ACHN (cell line): ENCODE results near the gene KRTAP1-5.
"Not testable (repeated sequence)": the region's sequence is repeated elsewhere in the genome, so short reads cannot be mapped to it uniquely, and the experiment has no call there.

Experiments used
- DNase-seq: peaks from one replicate; pipeline ENCODE4 v3.0.0-alpha.2; 2015
- in situ Hi-C: cut with HindIII; loops from 2 replicates; pipeline ENCODE4 v1.10.0; 2017; ENCODE audit warnings: low sequenced_read_pairs, low pct_ligation_motif_present, low pct_unique_long_range_greater_than_20kb

Gene KRTAP1-5

DNA sequence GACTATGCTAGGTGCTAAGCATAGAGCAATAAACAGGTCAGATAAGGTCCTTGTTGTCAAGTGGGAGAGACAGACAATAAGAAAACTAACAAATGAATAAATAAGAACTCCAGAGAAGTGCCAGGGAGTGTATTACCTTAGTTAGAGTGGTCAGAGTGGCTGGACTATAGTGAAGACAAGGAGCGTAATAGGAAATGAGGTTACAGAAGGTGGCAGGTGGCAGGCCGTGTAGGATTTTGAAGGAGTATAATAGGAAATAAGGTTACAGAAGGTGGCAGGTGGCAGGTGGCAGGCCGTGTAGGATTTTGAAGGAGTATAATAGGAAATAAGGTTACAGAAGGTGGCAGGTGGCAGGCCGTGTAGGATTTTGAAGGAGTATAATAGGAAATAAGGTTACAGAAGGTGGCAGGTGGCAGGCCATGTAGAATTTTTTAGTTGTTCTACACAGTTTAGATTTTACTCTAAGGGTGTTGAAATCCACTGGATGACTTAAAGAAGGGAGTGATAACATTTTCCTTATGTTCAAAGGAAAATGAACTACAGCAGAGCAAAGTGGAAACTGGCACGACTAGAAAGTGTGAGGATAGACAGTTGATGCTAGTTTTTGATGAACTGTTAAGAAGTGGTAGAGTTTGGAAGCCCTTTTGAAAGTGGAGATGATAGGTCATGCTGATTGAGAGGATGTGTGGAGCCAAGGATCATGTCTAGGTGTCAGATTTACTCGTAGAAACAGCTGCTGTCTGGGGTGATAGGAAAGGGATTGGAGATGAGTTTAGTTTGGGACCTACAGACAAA lies 14.5 kb downstream of the KRTAP1-5 start:
- in situ Hi-C loops = no loop called here
- DNase-seq = no peak

DNA sequence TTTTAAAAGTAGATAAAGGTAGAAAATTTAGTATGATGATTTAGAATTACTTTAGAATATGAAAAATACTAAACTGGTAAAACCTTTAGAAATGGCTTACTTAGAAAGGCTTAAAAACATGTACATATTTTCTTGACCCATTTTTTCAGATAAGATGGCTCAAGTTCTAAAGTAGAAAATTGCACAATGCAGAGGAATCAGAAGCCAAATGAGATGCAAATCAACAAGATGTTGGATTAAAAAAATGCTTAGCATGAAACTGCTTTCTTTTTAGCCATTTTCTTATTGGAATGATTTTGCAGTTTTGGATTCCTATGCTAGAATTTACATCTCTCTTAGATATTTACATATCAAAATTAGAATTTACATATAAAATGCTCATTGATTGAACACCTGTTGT lies 16.6 kb downstream of the KRTAP1-5 start:
- in situ Hi-C loops = no loop called here
- no peak for DNase-seq

DNA sequence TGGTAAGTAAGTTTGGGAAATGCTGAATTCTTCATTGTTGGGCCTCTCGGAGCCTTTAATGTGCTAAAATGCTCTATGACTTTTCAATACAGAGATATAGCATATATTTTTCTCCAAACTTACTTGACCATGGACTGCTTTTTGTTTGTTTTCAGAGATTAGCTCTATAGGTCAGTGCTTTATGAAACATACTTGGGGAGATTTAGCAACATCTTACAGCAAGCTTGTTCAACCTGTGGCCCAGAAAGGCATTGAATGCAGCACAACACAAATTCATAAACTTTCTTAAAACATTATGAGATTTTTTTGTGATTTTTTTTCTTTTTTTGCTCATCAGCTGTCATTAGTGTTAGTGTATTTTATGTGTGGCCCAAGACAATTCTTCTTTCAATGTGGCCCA lies 17.1 kb downstream of the KRTAP1-5 start:
- no peak for DNase-seq
- in situ Hi-C loops = no loop called here

DNA sequence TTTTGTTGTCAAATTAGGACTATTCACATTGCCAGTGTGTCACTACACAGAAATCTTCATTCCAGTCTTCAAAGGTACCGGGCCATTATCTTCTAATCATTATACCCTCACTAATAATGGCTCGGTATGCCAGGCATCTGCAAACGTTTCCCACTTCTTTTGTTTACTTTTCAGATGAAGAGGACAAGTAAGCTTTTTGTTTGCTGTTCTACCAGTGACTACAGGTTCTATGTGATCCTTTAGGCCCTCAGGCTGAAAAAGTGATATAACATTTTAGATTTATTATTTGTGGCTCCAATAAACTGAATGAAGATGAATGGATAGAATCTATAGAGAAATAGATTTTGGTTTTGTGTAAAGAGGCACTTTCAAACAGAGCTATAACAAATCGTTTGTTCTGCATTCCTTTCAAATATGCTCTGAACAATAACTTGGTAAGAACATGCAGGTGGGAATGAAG lies 17.7 kb downstream of the KRTAP1-5 start:
- in situ Hi-C loops = no loop called here
- no peak for DNase-seq

DNA sequence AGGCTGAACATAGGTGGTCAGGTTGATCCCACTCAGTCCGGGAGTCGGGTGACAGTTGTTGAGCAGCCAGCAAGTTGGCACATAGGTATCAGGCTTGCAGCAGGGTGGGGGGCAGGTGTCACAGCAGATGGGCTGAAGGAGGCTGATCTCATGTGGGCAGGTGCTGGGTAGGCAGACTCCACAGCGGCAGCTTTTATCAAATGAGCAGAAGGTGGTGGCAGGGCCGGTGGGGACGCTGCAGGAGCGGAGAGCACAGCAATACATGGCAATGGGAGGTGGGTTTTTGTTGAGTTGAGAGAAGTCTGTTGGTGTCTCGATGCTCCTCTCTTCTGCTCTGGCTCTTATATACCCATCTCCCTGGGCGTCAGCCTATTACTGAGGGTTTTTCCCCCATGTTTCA lies 18.2 kb downstream of the KRTAP1-5 start, which contains the start of gene KRTAP3-1:
Gene KRTAP3-1, minus strand, starts transcription at position 318 of the 400 bp plus-strand sequence. Its CDS starts 54 bp downstream, at position 264.
- in situ Hi-C loops = no loop called here
- no peak for DNase-seq

DNA sequence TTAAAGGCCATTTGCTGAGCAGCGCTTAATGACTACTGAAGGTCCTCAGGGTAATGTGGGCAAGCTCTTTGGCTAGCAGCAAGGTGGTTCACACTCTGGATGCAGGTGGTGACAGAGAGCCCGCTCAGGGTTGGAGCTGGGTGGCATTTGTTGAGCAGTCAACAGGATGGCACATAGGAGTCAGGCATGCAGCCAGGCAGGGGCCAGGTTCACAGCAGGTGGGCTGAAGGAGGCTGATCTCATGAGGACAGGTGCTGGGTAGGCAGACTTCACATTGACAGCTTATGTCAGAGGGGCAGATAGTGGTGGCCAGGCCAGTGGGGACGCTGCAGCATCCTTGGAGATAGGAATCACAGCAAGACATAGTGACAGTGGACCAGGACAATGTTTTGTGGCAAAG lies 22.6 kb downstream of the KRTAP1-5 start:
- DNase-seq = no peak
- in situ Hi-C loops = no loop called here

DNA sequence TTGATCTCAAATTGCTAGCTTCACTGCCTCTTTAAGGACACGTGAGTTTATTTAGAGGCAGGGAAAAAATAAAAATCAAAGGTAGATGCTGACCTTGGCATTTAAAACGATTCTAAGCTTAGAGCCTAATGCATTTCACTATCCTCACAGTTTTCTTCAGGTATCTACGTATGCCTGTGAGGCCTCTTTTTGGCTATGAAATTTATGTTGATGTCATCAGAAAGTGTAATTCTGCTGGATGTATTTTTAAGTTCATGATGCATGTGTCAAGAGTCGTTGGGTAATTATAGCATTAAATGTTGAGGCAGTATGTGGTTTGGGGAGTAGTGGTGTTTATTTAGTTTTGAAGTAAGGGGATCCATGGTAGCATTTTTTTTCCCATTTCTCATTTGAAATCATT lies 23.1 kb downstream of the KRTAP1-5 start:
- no peak for DNase-seq
- in situ Hi-C loops = no loop called here

DNA sequence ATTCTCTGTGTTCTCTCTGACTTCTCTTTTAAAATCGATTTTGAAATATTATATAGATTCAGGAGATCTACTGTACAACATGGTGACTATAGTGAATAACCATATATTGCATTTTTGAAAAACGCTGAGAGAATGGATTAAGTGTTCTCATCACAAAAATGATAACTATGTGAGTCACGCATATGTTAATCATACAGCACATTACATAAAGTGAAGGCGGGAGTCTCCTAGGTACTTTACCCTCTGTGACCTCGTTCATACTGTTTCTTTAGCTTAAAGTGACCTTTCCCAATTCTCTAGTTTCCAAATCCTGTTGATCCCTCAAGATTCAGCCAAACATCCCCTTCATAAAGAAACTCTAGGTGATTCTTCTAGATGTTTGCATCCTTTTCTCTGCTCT lies 24.2 kb downstream of the KRTAP1-5 start:
- in situ Hi-C loops = no loop called here
- DNase-seq = no peak

DNA sequence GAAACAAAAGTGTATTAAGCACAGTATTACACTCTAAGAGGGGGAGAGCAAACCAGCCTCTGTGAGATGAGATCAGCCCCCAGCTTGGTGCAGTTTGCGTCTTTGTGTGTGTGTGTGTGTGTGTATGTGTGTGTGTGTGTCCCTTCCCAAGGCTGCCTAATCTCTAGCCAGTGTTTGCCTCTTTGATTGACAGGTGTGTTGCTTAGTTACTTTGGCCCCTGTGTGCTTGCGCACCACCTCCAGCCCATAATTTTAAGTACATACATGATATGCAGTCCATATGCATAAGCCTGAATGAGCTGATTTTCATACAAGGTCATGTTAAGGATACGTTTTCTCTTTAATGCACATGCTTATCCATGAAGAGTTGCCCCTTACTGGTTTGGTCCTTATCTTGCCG lies 25.2 kb downstream of the KRTAP1-5 start:
- no peak for DNase-seq
- in situ Hi-C loops = no loop called here

DNA sequence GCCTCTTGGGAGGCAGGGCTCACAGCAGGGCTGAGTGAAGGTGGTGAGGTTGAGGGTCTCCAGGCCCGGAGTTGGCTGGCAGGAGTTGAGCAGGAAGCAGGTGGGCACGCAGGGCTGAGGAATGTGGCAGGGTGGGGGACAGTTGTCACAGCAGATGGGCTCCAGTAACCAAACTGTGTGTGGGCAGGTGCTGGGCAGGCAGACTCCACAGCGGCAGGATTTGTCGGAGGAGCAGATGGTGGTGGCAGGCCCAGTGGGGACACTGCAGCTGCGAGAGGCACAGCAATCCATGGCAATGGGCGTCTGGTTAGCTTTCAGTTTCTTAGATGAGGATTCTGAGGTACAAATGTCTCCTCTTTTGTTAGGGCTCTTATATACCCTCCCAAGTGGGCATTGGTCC lies 27.4 kb downstream of the KRTAP1-5 start, which contains the start of gene KRTAP3-2:
Gene KRTAP3-2, minus strand, starts transcription at position 344 of the 400 bp plus-strand sequence. Its CDS starts 53 bp downstream, at position 291.
- DNase-seq, in situ Hi-C loops: not testable (repeated sequence)

DNA sequence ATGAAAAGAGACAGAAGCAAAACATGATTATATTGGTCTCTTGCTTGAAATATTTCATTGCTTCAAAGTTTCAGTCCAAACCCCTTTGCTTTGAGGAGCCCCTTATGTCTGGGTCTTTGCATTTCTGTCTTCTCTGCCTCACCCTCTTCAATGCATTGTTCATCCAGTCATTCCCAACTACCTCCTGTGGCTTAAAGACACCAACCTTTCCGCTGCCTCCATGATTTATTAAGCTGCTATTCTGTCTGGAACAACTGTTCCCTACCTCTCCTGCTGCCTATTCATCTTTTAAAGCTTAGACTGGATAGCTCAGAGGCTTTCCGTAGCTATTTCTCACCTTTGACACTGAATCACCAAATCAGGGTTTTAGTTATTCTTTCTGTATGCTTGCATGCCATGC lies 29.6 kb downstream of the KRTAP1-5 start:
- in situ Hi-C loops = no loop called here
- no peak for DNase-seq

DNA sequence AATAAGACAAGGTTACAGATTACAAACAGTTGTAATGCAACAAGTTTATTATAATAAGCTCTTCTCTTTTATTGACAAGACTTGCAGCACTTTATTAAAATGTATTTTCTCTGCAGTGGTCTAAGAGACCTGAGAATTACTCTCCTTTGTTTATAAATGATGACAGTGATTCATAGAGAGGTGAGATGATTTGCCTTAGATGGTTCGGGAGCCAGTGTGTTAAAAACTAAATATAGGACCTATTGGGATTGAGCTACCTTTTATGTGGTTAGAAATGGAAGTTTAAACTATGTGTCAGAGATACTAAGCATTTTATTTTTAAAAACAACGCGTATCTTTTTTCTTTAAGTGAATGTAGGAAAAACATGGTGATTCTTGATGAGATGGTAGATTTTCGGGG lies 30.2 kb downstream of the KRTAP1-5 start:
- in situ Hi-C loops = no loop called here
- no peak for DNase-seq

DNA sequence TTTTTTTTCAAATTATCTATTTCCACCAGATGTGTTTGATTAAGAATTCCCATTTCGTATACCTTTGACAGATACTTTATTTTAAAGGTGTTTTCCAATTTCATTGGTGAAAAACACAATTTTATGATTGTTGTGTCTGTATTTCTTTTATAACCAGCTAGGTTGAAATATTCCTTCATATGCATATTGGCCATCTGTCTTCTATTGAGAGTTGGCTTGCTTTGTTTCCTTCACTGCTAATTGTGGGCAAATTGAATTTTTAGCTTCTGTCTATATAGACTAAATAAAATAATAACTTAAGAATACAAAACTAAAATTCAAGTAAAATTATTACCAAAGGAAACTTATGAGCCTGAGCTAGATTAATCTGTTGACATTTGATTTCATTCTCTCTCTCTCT lies 31.9 kb downstream of the KRTAP1-5 start:
- DNase-seq = no peak
- in situ Hi-C loops = no loop called here

DNA sequence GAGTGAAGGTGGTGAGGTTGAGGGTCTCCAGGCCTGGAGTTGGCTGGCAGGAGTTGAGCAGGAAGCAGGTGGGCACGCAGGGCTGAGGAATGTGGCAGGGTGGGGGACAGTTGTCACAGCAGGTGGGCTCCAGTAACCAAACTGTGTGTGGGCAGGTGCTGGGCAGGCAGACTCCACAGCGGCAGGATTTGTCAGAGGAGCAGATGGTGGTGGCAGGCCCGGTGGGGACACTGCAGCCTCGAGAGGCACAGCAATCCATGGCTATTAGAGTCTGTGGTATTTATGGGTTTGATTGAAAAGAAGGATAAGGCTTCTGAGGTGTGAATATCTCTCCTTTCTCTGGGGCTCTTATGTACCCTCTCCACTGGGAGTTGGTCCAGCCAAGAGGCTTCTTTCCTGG lies 33.2 kb downstream of the KRTAP1-5 start, which contains the start of gene KRTAP3-3:
Gene KRTAP3-3, minus strand, starts transcription at position 326 of the 400 bp plus-strand sequence. Its CDS starts 67 bp downstream, at position 259.
- in situ Hi-C loops = no loop called here
- DNase-seq = no peak

DNA sequence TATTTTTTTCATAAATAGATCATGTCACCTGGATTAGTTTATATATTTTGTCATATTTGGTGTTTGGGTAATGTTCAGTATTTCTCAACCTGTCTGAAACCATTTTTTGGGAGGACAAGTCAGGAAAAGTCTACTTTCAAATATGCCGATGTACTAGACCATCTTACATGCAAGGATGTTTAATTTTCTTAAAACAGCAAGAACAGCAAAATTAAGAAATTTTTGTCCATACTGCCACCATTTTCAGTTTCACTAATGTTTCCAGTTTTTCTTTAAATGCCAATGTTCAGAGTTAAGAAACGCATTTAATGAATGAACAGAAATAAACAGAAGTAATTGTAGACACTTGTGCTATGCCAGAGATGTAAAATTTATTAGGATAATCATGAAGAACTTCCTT lies 33.9 kb downstream of the KRTAP1-5 start:
- DNase-seq = no peak
- in situ Hi-C loops = no loop called here

DNA sequence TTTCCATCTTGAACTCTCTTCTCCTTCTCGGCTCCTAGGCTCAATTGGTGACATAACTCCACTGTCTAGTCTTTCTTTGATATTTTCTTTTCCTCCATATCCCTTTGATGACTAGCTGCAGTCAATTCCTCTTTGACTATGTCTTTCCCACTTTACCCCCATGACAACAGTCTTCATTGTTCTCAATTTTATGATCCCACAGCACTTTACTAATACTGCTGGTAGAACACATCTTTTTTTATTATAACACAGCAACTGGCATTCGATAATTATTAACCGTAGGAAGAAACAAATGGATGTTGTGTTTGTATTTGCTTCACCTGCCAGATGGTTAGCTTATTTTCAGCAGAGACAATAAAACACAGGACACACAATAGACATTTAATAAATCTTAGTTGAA lies 34.3 kb downstream of the KRTAP1-5 start:
- in situ Hi-C loops = no loop called here
- no peak for DNase-seq

DNA sequence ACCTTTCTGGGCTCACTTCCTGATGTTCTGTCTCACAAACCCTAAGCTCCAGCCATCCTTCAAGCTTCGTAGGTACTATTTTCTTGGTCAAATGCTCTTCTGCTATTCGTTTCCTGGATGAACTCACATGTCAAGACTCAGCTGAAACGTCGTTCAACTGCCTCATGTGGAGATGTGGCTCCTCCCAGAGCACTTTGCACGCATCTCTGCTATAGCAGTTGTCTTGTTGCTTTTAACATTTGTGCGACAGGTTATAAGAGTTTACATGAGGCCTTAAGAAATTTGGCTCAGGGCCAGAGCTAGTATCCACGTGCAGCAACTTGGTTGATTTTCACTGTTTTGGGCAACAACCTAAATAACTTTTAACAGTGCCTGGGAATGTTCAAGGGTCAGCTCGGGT lies 40.1 kb downstream of the KRTAP1-5 start:
- DNase-seq = no peak
- in situ Hi-C loops = no loop called here

DNA sequence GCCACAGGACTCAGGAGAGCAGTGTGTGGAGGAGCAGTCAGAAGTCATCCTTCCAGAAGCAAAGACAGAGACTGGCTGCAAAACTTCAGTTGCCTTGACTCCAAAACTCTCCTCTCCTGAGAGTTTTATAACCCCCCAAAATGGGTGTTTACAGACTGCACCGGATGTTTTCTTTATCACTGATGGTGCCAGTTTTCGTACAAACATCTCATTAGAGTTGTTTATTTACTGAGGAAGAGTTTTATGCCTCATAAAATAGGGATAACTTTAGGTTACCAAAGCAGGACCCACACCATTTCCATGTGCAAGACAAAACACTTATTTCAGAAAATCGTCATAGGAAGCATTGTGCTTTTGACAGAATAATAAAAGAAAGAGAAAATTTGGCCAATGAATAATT lies 42.8 kb downstream of the KRTAP1-5 start, which contains the start of gene KRT40:
Gene KRT40, minus strand, starts transcription at position 101 of the 400 bp plus-strand sequence. Its CDS starts 53 bp downstream, at position 48.
- no peak for DNase-seq
- in situ Hi-C loops = no loop called here

DNA sequence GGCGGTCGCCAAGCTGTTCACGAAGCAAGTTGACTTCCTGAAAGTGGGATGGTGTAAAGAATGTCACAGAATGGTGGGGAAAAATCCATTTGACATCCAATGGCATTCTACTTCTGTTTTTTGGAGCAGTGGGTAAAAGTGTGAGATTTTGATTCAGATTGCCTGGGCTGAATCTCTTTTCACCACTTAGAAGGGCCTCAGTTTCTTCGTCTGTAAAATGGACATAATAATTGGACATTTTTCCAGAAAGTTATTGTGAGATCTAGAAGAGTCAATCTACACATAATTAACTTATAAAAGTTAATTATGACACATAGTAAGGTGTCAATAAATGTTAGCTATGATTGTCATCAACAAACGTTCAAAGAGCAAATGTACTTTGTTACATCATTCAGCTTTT lies 45.9 kb downstream of the KRTAP1-5 start:
- in situ Hi-C loops = no loop called here

DNA sequence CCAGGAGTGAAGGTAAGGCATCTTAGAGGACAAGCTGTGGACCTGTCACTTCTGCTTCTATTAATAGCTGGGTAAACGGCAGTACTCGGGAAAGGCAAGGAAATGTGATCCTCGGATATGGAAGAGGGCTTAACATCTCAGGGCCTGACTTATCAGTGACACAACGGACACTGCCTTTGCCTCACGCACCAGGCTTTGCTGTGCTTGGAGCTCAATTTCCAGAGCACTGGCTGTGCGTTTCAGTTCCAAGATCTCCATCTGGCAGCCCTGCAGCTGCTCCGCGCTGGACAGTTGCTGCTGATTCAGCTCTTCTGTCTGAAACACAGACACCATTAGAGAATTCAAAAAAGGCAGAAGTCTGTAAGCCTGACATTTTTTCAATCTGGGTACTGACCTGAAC lies 46.4 kb downstream of the KRTAP1-5 start:
- in situ Hi-C loops = no loop called here
- DNase-seq = no peak

More for the DNA sequence above, 45.9 kb downstream of the KRTAP1-5 start:
- no peak for DNase-seq
